Activated T-cell treated with anti-CD3 and anti-CD28 coated beads for 24 hours (primary cell): Measurements from ENCODE around the gene NEGR1.

Experiments
- DNase-seq: peaks from one replicate; pipeline ENCODE4 v3.0.0-alpha.2; 2020; ENCODE audit warnings: low read depth

The NEGR1 gene

DNA sequence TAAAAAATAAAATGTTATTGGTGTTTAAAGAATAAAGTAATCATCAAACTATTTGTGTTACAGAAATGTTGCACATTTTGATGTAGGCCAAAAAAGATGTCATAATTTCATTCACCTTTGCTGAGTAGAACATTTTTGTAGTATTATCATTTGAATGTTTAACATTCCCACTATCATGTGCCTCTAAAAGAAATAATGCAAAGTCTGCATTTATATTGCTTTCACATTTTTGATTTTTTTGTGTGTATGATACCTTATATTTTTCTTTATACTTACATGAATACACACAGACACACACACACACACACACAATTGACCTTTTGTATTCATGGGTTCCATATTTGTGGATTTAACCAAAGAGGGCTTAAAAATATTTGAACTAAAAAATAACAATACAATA lies 657.3 kb downstream of the NEGR1 start:
- no peak for DNase-seq

- DNase-seq, result no peak
These were observed 658.5 kb downstream of the NEGR1 start for GRCh38 chr1:71623888-71624287.

GRCh38 chr1:71621785-71622184 lies 660.6 kb downstream of the NEGR1 start:
- DNase-seq, result no peak

DNA sequence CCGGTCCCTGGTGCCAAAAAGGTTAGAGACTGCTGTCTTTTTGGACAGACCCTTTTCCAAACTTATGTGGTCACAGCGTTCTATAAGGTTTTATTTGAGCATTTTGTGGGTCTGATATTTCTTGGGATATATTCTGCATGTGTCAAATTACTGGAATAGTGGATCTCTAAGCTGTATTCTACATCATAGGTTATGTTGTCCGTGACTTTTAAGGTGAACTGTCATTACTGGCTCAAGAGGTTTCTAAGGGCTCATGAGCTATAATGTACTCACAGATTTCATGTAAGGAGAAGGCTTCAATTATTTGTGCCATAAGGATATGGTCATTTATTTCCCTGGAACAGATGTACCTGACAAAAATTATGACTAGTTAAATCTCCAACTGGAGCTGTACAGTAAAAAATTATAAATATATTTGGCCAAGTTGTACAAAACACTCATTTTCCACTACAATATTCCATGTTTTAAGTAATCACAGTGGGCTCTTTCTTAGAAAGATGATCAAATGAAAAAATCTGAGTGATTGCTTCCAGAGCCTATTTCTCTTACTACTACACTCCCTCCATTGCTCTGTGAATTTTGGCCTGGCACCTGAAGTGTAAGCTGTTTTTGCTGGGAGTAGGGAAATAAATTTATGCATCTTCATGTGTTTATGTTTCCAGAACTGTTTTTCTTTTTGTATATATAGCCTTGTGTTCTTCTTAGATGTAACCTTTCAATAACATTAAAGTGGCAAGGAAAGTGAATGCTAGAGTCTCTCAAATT lies 663.4 kb downstream of the NEGR1 start:
- DNase-seq, result no peak

DNA sequence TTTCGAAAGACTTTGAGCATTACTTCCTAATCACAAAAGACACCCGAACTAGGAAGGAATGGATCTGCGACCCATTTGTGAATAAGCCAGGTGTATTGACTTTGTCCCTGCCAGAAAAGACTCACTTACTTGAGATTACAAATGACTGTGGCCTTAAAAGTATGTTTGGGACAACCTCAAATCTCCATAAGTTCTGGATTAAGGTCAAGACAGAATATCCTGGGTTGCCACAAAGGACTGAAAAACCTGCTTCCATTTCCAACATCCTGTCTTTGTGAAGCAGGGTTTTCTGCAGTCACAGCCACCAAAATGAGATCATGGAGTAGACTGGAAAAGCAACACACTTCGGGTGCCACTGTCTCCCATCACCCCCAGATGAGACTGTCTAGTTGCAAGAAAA lies 664.1 kb downstream of the NEGR1 start:
- no peak for DNase-seq

DNA sequence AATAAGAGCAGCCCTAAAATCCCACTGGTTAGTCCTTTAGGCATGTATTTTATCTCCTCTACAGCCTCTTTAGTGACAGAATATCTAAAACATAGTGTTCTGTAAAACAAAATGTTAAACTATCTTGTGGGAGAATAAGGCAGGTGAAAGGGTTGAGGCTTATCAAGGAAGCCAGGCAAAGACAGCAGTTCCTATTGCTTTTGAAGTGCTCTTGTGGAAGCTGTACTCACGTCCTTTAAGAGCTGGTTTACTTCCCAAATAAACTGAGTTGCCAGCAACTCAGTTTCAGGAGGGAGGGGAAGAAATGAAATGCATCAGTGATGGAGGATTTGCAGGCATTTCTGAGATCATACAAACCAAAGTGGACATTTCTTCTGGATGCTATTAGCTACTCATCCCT lies 671.9 kb downstream of the NEGR1 start:
- DNase-seq, result no peak

GRCh38 chr1:71603044-71603776 lies 679.1 kb downstream of the NEGR1 start:
- DNase-seq, result no peak

- no peak for DNase-seq
These were observed 682.3 kb downstream of the NEGR1 start for GRCh38 chr1:71600023-71600422.

DNA sequence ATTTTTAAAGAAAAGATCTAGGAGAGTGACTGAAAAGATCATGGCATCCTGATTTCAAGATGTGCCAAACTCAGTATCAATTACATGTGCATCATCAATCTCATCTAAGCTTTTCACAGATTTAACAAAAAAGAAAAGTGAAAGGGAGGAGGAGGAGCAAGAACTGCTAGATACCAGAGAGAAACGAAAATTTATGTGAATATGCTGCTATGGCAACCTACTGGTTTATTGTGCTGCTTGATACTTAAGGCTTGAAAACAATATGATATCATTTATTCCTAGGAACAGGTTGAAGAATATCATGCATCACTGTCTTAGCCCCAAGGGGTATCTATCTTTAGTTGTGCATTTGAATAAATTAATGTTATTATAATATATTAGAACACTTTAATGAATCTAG lies 683.0 kb downstream of the NEGR1 start:
- DNase-seq, result no peak

DNA sequence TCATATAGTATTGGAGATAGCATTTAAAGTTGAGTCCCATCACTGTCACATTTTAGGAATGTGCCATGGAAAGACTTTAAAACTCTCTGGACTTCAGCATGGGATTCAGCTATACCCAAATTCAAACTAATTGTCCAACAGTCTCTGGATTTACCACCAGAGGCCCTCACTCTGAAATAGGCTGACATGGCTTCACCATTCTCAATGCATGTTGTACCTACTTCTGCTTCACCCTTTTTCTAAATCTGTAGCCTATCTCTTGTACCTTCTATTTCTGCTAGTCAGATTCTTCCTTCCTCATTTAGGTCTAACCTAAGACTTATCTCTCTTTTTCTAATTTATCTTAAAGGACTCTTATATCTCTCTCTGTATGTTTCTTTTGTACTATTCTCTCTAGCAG lies 688.8 kb downstream of the NEGR1 start:
- no peak for DNase-seq

DNA sequence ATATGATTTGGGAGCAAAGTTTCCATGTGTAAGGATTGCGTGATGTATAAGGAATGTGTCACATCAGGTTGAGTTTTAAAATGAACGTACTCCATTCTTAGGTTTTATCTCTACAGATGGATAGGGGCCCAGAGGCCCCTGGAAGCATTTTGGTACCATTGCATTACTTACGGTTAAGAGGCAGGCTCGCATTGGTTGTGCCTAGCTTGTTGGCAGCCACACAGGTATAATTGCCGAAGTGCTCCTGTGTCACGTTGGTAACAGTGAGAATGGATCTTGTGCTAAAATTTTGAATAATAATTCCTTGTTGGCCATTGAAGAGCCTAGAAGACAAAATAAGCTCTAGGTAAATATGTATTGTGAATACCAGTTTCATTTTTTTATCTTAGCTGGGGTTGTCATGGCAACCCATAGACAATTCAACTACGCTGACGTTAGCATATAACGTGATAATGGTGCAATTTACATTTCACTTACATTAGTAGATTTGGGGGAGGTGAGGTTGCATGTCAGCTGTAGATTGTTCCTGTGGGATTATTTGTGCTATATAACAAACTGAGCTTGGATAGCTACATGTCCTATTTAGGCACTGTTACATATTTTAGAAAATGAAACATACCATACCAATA lies 689.6 kb downstream of the NEGR1 start:
- no peak for DNase-seq

- no peak for DNase-seq
These were observed 693.3 kb downstream of the NEGR1 start for GRCh38 chr1:71589005-71589404.

GRCh38 chr1:71587961-71588360 lies 694.4 kb downstream of the NEGR1 start:
- DNase-seq, result no peak

DNA sequence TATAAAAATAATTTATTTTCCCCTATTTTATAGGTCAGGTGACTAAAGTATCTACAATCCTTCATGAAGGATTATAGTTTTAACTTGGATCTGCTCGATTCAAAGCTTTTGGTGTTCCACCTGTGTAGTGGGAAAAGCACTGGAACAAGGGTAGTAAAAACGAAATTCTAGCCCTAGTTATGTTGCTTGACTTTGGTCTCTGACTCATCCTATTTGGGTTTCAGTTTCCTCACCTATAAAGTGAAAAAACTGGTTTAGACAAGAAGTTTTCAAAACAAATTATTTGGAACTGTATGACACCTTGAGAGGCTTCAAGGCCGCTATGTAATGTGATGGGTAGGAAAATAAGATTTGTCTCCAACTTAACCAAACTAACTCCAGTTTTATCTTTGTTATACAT lies 696.3 kb downstream of the NEGR1 start:
- no peak for DNase-seq

DNA sequence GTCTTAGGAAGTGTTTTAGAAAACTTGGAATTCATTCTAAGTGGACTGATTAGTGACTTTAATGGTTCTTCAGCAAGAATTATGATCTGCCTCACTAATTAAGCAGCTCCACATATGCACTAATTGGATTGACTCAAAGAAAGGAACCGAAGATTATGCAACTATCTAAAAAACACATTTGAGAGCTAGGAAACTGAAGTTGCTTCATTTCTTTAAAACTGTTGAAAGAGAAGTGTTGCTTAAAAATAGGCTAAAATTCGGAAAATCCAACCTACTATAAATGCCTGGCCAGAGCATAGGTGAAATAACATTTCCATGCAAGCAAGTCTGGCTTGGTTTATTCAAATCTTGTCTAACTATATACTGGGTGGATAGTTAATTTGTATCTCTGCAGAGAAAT lies 698.6 kb downstream of the NEGR1 start:
- no peak for DNase-seq

DNA sequence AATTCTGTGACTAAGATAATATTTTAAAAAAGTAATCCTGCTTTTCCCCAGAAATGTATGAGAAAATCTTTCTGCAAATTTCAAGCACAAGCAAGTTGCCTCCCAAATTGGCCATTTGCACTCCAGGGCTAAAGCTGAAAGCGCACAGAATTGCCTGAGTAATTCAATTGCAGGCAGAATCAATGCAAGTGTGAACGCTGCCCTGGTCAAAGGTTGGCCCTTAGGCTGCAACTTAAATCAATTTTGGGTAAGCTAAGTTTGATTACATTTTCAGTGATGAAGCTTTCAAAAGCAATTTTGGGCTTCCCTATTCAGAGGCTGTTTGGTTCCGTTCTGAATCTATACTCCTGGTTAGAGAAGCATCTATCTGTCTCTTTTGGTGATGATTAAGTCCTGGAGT lies 699.7 kb downstream of the NEGR1 start:
- DNase-seq, result no peak

- no peak for DNase-seq
These were observed 704.7 kb downstream of the NEGR1 start for GRCh38 chr1:71577451-71578131.

- DNase-seq, result no peak
These were observed 710.3 kb downstream of the NEGR1 start for GRCh38 chr1:71572038-71572437.

DNA sequence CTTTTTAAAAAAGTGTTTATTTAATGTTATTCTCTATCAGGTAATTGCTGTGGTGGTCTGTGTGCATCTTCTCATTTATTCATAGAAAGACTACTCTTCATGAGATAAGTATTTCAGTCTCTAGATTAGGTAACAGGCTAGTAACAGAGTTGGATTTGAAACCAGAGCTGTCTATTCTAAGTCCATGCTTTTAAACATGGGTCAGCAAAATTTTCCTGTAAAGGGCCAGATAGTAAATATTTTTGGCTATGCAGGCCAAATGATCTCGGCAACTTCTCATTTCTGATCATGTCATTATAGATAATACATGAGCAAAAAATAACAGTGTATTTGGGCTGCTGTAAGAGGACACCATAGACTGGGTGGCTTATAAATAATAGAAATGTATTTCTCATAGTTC lies 715.9 kb downstream of the NEGR1 start:
- no peak for DNase-seq

DNA sequence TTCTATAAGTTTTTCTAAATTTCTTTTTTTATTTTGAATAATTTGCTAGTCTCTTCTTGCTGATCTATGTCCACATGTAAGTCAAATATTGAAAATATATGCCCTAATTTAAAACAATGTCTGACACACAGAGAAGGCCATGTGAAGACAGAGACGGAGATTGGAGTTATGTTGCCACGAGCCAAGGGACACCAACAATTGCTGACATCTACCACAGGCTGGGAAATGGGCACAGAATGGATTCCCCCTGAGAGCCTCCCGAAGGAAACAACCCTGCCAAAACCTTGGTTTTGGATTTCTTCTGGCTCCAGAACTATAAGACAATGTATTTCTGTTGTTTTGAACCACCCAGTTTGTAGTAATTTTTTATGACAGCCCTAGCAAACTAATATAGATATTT lies 716.5 kb downstream of the NEGR1 start:
- no peak for DNase-seq

DNA sequence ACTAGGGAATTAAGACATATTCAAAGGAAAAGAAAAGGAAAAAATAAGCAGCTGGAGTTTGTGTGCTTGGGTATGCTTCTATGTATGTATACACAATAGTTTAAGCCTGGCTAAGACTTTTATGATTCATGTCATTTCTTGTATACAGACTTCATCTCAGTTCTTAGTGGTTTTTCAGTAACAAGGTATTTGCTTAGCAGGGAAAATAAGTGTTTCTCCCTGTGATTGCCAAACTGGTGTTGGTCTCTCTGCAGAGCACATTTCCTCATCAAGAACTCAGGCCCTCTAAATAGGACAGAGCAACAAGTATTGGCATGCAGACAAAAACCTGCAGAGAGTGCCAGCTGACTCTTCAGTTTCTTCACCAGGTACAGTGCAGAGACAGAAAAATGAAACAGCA lies 717.1 kb downstream of the NEGR1 start:
- DNase-seq, result no peak

- DNase-seq, result no peak
These were observed 720.0 kb downstream of the NEGR1 start for GRCh38 chr1:71562298-71562697.

DNA sequence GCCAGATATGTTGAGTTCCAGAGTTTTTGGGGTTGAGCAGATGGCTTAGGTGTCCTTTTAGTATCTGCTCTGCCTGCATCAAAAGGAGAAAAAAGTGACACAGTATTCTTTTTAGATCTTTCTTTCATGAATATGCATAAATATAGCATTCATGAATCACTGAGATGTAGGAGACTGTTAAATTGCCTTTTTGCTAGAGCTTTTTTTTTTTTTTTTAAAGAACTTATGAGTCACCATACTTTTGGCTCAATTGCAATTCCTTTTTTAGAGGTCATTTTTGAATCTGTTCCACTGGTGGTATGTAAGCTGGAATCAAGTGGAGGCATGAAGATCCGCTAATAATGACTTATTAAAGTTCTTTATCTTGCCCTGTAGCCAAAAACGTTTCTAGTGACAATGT lies 720.6 kb downstream of the NEGR1 start:
- DNase-seq, result no peak
